Activated gamma-delta T cell treated with Interleukin-2 at 50 U/mL for 16 hours (primary cell): Measurements from ENCODE around the gene RBFOX2.
"Not testable (repeated sequence)": the region's sequence is repeated elsewhere in the genome, so short reads cannot be mapped to it uniquely, and the experiment has no call there.

Experiments
- DNase-seq: peaks from one replicate; pipeline ENCODE4 v3.0.0-alpha.2; 2020

Gene RBFOX2

DNA sequence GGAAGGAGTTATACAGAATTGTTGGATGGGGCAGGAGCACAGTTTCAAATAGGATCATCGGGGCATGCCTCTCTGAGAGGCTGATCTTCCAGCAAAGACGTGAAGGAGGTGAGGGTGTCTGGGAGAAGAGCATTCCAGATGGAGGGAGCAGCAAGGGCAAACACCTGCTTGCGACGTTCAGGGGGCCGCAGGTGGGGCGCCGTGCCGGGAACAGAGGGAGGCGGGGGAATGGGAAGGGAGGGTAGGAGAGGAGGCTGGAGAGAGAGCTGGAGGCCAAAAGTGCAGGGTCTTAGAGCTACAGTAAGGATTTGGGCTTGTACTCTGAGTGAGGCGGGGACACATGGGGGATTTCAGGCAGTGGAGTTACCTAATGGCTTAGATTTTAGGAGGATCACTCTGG, 297.3 kb downstream of the RBFOX2 start:
- DNase-seq: no peak

DNA sequence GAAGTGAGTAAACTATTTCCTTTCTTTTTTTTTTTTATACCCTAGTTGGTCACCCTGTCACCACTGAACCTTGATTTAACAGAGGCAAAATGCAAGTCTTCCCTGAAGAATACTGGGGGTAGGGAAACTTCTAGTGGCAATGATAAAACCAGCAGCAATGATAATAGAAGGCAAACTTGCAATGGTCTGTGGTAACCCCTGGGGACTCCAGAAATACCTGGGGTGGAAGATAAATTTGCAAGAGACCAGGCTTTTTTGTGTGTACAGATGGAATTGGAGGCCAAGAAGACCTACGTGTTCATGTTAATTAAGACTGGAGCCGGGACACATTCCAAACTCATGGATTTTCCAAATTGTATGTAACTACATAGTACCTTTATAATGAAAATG, 299.3 kb downstream of the RBFOX2 start:
- DNase-seq: no peak

DNA sequence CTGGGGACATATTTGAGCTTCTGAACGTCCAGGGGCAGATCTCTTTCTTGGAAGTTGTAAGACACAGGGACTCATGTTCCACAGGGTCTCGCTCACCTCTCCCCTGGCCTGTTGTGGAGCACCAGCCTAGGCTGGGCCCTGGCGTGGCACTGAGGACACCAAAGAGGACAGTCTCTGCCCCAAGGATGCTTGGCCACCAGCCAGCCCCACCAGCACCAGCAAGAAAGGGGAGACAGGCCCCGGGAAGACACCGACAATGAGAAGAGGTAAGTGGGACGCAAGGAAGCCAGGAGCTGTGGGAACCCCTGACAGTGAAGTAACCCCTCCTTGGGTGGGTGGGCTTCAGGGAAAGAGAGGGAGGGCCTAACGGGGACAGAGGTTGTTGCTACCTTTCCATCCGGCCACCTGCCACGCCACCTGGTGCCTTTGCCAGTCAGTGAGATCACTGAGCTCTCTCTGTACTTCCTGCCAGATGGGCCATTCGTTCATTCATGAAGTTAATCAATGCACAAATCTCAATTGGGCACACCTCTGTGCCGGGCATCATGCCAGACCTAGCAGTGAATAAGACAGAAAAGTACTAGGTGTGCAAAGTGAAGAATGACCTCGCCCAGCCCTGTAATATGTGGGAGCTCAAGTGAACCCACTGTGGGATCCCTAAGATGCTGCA, 299.9 kb downstream of the RBFOX2 start:
- no peak for DNase-seq

DNA sequence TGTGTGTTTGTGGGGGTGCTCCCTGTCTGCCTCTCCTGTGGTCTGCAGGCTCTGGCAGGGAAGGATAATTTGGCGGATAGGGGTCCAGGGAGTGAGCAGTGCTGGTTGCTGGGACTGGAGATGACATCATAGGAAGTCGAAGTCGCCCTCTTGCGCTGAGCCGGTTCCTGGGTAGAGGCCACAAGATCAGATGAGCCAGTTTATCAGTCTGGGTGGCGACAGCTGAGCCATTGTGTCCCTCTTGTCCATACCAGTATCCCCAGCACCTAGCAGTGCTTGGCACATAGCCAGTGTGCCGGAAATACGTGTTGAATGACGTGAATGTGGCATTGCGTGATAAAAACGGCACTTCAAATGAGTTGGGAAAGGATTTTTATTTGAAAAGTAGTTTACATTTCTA, 301.2 kb downstream of the RBFOX2 start:
- no peak for DNase-seq

- DNase-seq: no peak
These were observed 301.7 kb downstream of the RBFOX2 start for GRCh38 chr22:35726933-35727332.

DNA sequence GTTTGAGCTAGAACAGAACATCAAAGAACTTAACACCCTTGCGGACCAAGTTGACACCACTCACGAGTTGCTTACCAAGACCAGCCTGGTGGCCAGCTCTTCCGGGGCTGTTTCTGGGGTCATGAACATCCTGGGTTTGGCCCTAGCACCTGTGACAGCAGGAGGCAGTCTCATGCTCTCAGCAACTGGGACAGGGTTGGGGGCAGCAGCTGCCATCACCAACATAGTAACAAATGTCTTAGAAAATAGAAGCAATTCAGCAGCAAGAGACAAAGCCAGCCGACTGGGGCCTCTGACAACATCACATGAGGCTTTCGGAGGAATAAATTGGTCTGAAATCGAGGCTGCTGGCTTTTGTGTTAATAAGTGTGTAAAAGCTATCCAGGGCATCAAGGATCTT, 302.2 kb downstream of the RBFOX2 start:
- no peak for DNase-seq

GRCh38 chr22:35725521-35725920, 303.1 kb downstream of the RBFOX2 start:
- no peak for DNase-seq

GRCh38 chr22:35721960-35722359, 306.7 kb downstream of the RBFOX2 start:
- DNase-seq: no peak

DNA sequence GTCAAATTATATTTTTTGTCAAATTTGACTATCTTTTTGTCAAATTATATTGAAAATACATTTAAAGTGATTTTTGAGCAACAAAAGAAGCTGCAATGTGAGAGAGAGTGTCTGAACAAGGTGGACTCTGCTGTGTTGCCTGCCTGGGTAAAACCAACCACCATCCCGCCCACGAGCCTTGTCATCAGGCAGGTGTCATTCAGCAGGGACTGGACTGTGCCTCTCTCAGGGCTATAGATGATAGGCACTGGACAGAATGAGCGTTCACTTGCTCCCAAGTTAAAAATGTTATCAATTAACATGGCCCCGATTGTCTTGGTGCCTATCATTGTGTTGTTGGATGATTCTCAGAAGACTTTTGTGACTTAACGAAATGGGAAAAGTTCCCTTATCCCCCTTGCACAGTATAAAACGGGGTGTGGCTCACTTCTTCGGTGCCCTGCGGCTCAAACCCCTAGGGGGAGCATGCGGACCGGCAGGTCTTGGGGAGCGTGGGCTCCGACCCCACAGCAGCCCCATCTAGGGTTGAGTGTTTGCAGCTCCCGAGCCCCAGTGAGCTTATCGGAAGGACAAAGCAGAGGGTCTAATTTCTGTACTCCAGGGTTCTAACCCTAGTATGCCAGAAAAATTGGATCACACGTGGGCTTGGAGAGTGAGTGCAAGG, 309.3 kb downstream of the RBFOX2 start:
- DNase-seq: no peak

- DNase-seq: no peak
These were observed 311.1 kb downstream of the RBFOX2 start, which contains the start of gene APOL5 for GRCh38 chr22:35717572-35717971. Gene APOL5, plus strand, starts transcription at chr22:35717872. Its CDS starts 0 bp downstream, at chr22:35717872.

DNA sequence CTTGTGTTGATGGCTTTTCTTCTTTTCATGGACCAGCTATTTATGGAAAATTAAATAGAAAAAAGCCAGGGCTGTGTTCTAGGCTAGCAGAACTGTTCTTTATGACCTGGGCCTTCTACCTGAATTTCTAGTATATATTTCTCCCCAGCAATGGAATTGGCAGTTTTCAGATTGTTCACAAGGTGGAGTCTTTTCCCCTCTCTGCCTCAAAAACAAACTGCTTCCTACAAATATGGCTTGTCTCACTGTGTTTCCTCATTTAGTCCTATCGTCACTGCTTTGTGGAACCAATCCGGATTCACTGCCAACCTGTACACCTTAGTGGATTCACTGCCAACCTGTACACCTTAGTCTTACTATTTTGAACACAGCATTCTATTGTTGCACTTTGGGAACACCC, 316.0 kb downstream of the RBFOX2 start:
- DNase-seq: no peak

GRCh38 chr22:35711336-35711735, 317.3 kb downstream of the RBFOX2 start:
- no peak for DNase-seq

- DNase-seq: no peak
These were observed 319.7 kb downstream of the RBFOX2 start for GRCh38 chr22:35708917-35709316.

GRCh38 chr22:35708453-35708852, 320.2 kb downstream of the RBFOX2 start:
- DNase-seq: no peak

GRCh38 chr22:35705141-35705540, 323.5 kb downstream of the RBFOX2 start:
- DNase-seq: no peak

- DNase-seq: no peak
These were observed 324.6 kb downstream of the RBFOX2 start for GRCh38 chr22:35703861-35704584.

- not testable (repeated sequence) for DNase-seq
These were observed 328.8 kb downstream of the RBFOX2 start for GRCh38 chr22:35699852-35700251.

GRCh38 chr22:35697142-35697541, 331.5 kb downstream of the RBFOX2 start:
- DNase-seq: no peak

GRCh38 chr22:35695202-35695601, 333.4 kb downstream of the RBFOX2 start:
- no peak for DNase-seq

- DNase-seq: no peak
These were observed 338.6 kb downstream of the RBFOX2 start for GRCh38 chr22:35690001-35690400.

DNA sequence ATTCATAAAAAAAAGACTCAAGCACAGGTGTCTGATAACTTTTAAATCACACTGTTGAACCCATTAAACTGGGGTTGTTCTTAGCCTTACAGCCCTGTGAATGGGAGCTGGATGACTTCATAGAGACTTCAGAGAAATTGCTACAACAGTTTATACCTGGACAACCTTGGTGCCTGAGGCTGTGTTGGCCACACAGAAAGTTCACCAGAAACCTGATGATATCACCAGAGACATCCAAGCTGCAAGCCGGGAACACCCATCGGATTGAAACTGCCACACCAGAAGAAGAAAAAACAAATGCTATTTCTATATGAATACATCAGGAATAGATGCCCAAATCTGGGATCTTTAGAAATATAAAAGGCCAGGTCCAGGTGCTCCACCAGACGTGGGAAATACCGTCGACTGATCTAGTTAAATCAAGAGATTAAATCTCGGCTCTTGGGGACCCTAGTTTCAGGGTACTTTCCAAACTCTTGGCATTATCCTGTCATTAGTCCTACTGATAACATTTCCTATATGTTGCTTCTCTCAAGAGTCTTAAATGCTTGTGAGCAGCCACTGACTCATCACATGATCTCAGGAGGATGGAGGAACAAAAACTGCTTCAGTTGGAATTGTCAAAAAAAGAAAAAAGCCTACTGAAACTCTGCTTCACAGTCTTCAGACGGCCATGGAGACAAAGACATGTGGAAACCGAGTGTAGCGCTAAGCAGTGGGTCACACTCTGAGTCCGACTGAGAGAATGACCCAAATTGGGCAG, 339.5 kb downstream of the RBFOX2 start:
- DNase-seq: no peak
